Measurements from ENCODE around the gene AKR7A2. TPM values are rescaled to one million over a fixed set of nuclear protein-coding genes. Genes with fewer than 3 reads are reported as not detected.

The AKR7A2 gene
- total RNA-seq, 2 experiments from 2014 or later, result 11.1 to 11.8 TPM

DNA sequence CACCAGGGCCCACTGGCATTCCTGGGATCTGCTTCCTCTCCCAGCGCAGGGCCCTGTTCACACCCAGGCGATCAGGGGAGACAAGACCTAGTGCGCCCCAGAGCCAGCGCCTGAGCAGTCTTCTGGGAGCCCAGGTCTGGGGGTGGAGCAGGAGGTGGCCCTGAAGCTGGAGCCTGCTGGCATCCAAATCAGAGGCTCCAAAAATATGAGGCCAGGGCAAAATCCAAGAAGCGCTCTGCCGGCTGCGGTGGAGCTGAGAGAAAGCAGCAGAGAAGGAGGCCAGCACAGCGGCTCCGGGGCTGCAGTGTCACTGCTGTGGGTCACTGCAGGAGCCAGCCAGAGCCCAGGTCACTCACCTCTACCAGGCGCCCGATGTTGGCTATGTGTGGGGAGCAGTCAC, 32.9 kb upstream of the AKR7A2 start:
- Histone ChIP-seq H3K4me1 (ENCODE audit: insufficient read depth, low read length) (peaks cover 8% of the 10 kb centered on the region), H3K36me3 (ENCODE audit: insufficient read depth, low read length) (peaks cover 84% of the 10 kb centered on the region), H3K27ac (ENCODE audit: low read depth in 1 of 2, low read length in 2 of 2) (no peak overlapping the region), H3K27me3 (ENCODE audit: control insufficient read depth in 1 of 2, insufficient read depth in 2 of 2, low read length in 2 of 2) (no peaks in the 10 kb centered on the region), H3K9me3 (ENCODE audit: control insufficient read depth in 1 of 2, insufficient read depth in 1 of 2, low read length in 2 of 2) (no peaks in the 10 kb centered on the region), H3K4me3 (ENCODE audit: low read length) (no peak overlapping the region)
- Mint-ChIP-seq H3K27ac (no peak overlapping the region), H3K4me3 (no peak overlapping the region), H3K27me3 (no peaks in the 10 kb centered on the region), H3K4me1 (ENCODE audit: low read depth) (peaks cover 6% of the 10 kb centered on the region), H3K9me3 (no peaks in the 10 kb centered on the region), H3K36me3 (ENCODE audit: low read depth) (peaks cover 81% of the 10 kb centered on the region)
- intact Hi-C loops (cut with DNase I, micrococcal nuclease), result loop anchor here (1.0 to 5.0 kb wide), 3 partner anchors 238 to 308 kb away; a partner anchor contains a TSS
- TF ChIP-seq, protein P1, sequence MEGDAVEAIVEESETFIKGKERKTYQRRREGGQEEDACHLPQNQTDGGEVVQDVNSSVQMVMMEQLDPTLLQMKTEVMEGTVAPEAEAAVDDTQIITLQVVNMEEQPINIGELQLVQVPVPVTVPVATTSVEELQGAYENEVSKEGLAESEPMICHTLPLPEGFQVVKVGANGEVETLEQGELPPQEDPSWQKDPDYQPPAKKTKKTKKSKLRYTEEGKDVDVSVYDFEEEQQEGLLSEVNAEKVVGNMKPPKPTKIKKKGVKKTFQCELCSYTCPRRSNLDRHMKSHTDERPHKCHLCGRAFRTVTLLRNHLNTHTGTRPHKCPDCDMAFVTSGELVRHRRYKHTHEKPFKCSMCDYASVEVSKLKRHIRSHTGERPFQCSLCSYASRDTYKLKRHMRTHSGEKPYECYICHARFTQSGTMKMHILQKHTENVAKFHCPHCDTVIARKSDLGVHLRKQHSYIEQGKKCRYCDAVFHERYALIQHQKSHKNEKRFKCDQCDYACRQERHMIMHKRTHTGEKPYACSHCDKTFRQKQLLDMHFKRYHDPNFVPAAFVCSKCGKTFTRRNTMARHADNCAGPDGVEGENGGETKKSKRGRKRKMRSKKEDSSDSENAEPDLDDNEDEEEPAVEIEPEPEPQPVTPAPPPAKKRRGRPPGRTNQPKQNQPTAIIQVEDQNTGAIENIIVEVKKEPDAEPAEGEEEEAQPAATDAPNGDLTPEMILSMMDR (IDR thresholded peaks at IDR 0.05), result no peak
- CTCF ChIA-PET, result interaction anchor here (1.3 kb wide), 1 partner anchor 143 kb away, joined by 4 read pairs; no protein-coding TSS in a partner anchor
- POLR2A ChIA-PET, result no interaction called here
- ATAC-seq (ENCODE audit: poor library complexity), result no peak
- no peak for DNase-seq

DNA sequence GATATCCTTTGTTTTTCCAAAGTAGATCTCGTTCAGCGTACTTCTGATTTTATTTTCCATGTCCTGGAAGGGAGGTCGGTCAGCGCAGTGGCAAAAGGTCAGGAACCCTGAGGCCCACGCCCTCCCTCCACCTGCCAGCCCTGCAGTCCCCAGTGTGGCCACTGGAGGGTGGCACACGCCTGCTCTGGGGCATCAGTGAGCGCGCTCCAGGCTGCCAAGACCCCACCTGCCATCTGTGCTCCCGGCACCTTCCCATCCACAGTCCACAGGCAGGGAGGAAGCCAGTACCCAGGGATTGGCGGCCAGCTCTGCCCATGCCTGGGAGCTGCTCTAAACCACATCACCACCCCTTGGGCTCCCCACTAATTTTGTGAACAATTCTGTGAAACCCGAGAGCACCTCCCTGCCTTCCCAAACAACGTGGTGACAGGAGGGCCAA, 32.4 kb upstream of the AKR7A2 start:
- Mint-ChIP-seq H3K36me3 (ENCODE audit: low read depth) (peaks cover 78% of the 10 kb centered on the region), H3K27ac (no peak overlapping the region), H3K27me3 (no peaks in the 10 kb centered on the region), H3K9me3 (no peaks in the 10 kb centered on the region), H3K4me3 (no peak overlapping the region), H3K4me1 (ENCODE audit: low read depth) (peaks cover 6% of the 10 kb centered on the region)
- CTCF ChIA-PET, result interaction anchor here (1.3 kb wide), 1 partner anchor 143 kb away, joined by 4 read pairs; no protein-coding TSS in a partner anchor
- TF ChIP-seq, protein P1 (IDR thresholded peaks at IDR 0.05), result peak; percentile 79
- Histone ChIP-seq H3K27me3 (ENCODE audit: control insufficient read depth in 1 of 2, insufficient read depth in 2 of 2, low read length in 2 of 2) (no peaks in the 10 kb centered on the region), H3K4me1 (ENCODE audit: insufficient read depth, low read length) (peaks cover 8% of the 10 kb centered on the region), H3K9me3 (ENCODE audit: control insufficient read depth in 1 of 2, insufficient read depth in 1 of 2, low read length in 2 of 2) (no peaks in the 10 kb centered on the region), H3K27ac (ENCODE audit: low read depth in 1 of 2, low read length in 2 of 2) (no peak overlapping the region), H3K36me3 (ENCODE audit: insufficient read depth, low read length) (peaks cover 84% of the 10 kb centered on the region), H3K4me3 (ENCODE audit: low read length) (no peak overlapping the region)
- DNase-seq (peak in 13 of 14 experiments; percentile 20 to 64 (median 37)), ATAC-seq (ENCODE audit: poor library complexity) (peak; percentile 71)
- POLR2A ChIA-PET, result no interaction called here
- intact Hi-C loops (cut with DNase I, micrococcal nuclease), result loop anchor here (1.0 to 5.0 kb wide), 3 partner anchors 238 to 309 kb away; a partner anchor contains a TSS

DNA sequence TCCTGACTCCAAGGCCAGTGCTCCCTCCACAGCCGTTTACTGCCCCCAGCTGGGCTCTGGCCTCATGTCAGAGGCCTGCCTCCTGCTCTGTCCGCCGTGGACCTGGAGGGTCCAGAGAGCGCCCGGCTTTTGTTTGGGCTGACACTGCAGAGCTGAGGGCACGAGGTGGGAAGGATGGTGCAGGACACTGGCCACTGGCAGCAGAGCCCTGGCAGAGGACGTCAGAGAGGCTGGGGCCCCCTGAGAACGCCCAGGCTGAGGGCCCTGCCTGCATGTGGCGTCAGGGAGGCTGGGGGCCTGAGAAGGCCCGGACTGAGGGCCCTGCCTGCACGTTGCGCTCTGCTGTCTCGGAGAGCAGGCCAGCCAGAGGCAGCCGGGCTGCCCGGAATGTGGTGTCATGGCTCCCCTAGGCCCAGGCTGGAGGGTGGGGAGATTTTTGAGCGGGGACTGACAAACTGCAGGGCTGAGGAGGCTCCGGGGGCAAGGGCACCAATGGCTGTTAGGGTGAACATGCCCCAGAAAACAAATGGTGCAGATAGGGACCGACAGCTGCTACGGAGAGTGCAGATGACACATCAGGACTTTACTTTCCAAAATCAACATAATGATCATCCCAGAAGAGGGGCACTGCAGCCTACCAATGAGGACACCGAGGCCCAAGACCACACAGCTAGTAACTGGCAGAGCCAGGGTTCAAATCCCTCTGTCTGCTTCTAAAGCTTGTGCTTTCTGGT, 31.8 kb upstream of the AKR7A2 start:
- ChIA-PET CTCF (interaction anchor here (1.1 to 1.3 kb wide), 2 partner anchors 144 to 307 kb away, joined by 3 to 4 read pairs; no protein-coding TSS in a partner anchor), POLR2A (no interaction called here)
- no peak overlapping the region for H3K27ac ChIP-seq (ENCODE audit: low read depth in 1 of 2, low read length in 2 of 2)
- no peaks in the 10 kb centered on the region for H3K27me3 ChIP-seq (ENCODE audit: control insufficient read depth in 1 of 2, insufficient read depth in 2 of 2, low read length in 2 of 2)
- H3K4me3 ChIP-seq (ENCODE audit: low read length), result no peak overlapping the region
- TF ChIP-seq, protein P1 (IDR thresholded peaks at IDR 0.05), result no peak
- H3K4me1 Mint-ChIP-seq (ENCODE audit: low read depth), result peaks cover 6% of the 10 kb centered on the region
- DNase-seq, result no peak
- no peak overlapping the region for H3K4me3 Mint-ChIP-seq
- H3K9me3 ChIP-seq (ENCODE audit: control insufficient read depth in 1 of 2, insufficient read depth in 1 of 2, low read length in 2 of 2), result no peaks in the 10 kb centered on the region
- H3K27ac Mint-ChIP-seq, result no peak overlapping the region
- H3K4me1 ChIP-seq (ENCODE audit: insufficient read depth, low read length), result peaks cover 8% of the 10 kb centered on the region
- ATAC-seq (ENCODE audit: poor library complexity), result no peak
- H3K27me3 Mint-ChIP-seq, result no peaks in the 10 kb centered on the region
- H3K36me3 Mint-ChIP-seq (ENCODE audit: low read depth), result peaks cover 78% of the 10 kb centered on the region
- H3K9me3 Mint-ChIP-seq, result no peaks in the 10 kb centered on the region
- intact Hi-C loops (cut with DNase I, micrococcal nuclease), result loop anchor here (1.0 to 5.0 kb wide), 3 partner anchors 239 to 310 kb away; a partner anchor contains a TSS
- peaks cover 82% of the 10 kb centered on the region for H3K36me3 ChIP-seq (ENCODE audit: insufficient read depth, low read length)
